K562 (cell line): Measurements from ENCODE around the gene KLHL12. TPM values are rescaled to one million over a fixed set of nuclear protein-coding genes. Genes with fewer than 3 reads are reported as not detected.
A peak's percentile ranks its signal among the peaks of the same experiment; 100 is the strongest.

Experiments used
- ARID1B ChIP-seq: fragments of 450-650 bp; IDR thresholded peaks from 2 replicates; pipeline ENCODE4 v1.6.1; 2016; ENCODE audit warnings: antibody characterized with exemption, mild to moderate bottlenecking, inconsistent platforms
- ARID3A ChIP-seq: IDR thresholded peaks from 2 replicates; pipeline ENCODE4 v1.6.1; 2012; ENCODE audit warnings: low read depth, low read length, improper control_type of control experiment, borderline replicate concordance
- ATF4 ChIP-seq: fragments of 450-650 bp; formaldehyde crosslinking; IDR thresholded peaks from 2 replicates; pipeline ENCODE4 v1.4.0; 2022; ENCODE audit warnings: mild to moderate bottlenecking, moderate library complexity
- CBX1 ChIP-seq: sonication (generic); IDR thresholded peaks from 2 replicates; pipeline ENCODE4 v1.6.1; 2016; ENCODE audit warnings: antibody characterized with exemption, low read depth, mild to moderate bottlenecking
- CBX5 ChIP-seq: IDR thresholded peaks from 2 replicates; pipeline ENCODE4 v1.6.1; 2014; ENCODE audit warnings: low read depth, borderline replicate concordance
- CREB1 ChIP-seq, 2 experiments: sonication (generic) in 1 of 2; formaldehyde crosslinking in 1 of 2; IDR thresholded peaks; 2 replicates each; pipeline versions ENCODE4 v1.6.1 to v1.8.0; 2012 to 2022; ENCODE audit warnings: inconsistent platforms in 1 of 2, mild to moderate bottlenecking in 1 of 2, missing genetic modification reagents in 1 of 2, moderate library complexity in 1 of 2
- ETS2 ChIP-seq: IDR thresholded peaks from 2 replicates; pipeline ENCODE4 v1.6.1; 2016; ENCODE audit warnings: borderline replicate concordance, missing genetic modification characterization, mild to moderate bottlenecking, moderate library complexity, missing compliant biosample characterization; ENCODE audit not compliant: poor library complexity, severe bottlenecking
- FOXA1 ChIP-seq: fragments of 450-650 bp; IDR thresholded peaks from 2 replicates; pipeline ENCODE4 v1.6.1; 2016; ENCODE audit warnings: mild to moderate bottlenecking, borderline replicate concordance
- FOXK2 ChIP-seq, 2 experiments: fragments of 450-650 bp; IDR thresholded peaks in 1 of 2; conservative IDR thresholded peaks in 1 of 2; 2 replicates each; pipeline ENCODE4 v1.6.1; 2016; ENCODE audit warnings: low read depth in 2 of 2, mild to moderate bottlenecking in 1 of 2
- HDGF ChIP-seq: fragments of 450-650 bp; IDR thresholded peaks from 2 replicates; pipeline ENCODE4 v1.6.1; 2016
- HES1 ChIP-seq: fragments of 450-650 bp; IDR thresholded peaks from 2 replicates; pipeline ENCODE4 v1.6.1; 2016; ENCODE audit warnings: low read depth, mild to moderate bottlenecking, moderate library complexity
- IFI16 ChIP-seq: fragments of 250-450 bp; sonication (Bioruptor Pico); IDR thresholded peaks from 2 replicates; pipeline ENCODE4 v2.1.2; 2022; ENCODE audit warnings: mild to moderate bottlenecking, inconsistent platforms
- MAFG ChIP-seq: fragments of 450-650 bp; conservative IDR thresholded peaks from 2 replicates; pipeline ENCODE4 v1.6.1; 2016; ENCODE audit warnings: missing genetic modification characterization, missing compliant biosample characterization
- MAX ChIP-seq: sonication (generic); formaldehyde crosslinking; IDR thresholded peaks from 2 replicates; pipeline ENCODE4 v1.9.0; 2022; ENCODE audit warnings: mild to moderate bottlenecking, missing genetic modification reagents
- NCOR1 ChIP-seq: fragments of 450-650 bp; IDR thresholded peaks from 2 replicates; pipeline ENCODE4 v1.6.1; 2016; ENCODE audit warnings: mild to moderate bottlenecking, moderate library complexity
- NFIC ChIP-seq: fragments of 450-650 bp; IDR thresholded peaks from 2 replicates; pipeline ENCODE4 v1.6.1; 2017; ENCODE audit warnings: mild to moderate bottlenecking, inconsistent platforms
- NRF1 ChIP-seq, 2 experiments: fragments of 450-650 bp; IDR thresholded peaks in 1 of 2; conservative IDR thresholded peaks in 1 of 2; 2 replicates each; pipeline ENCODE4 v1.6.1; 2014; ENCODE audit warnings: mild to moderate bottlenecking in 2 of 2
- SETDB1 ChIP-seq: IDR thresholded peaks from one replicate; pipeline ENCODE4 v1.6.1; 2012; ENCODE audit warnings: low read length, control low read depth, inconsistent platforms
- SREBF2 ChIP-seq: sonication (generic); formaldehyde crosslinking; IDR thresholded peaks from 2 replicates; pipeline ENCODE4 v1.4.0; 2020; ENCODE audit warnings: mild to moderate bottlenecking, missing genetic modification reagents
- SRF ChIP-seq, 2 experiments: fragments of 250-450, 450-650 bp in 1 of 2; sonication (Bioruptor Pico) in 1 of 2; sonication (generic) in 1 of 2; formaldehyde crosslinking; IDR thresholded peaks; 2 replicates each; pipeline versions ENCODE4 v1.5.0 to v1.5.1; 2020 to 2022; ENCODE audit warnings: mild to moderate bottlenecking in 1 of 2, missing genetic modification reagents in 1 of 2
- TAF9B ChIP-seq: fragments of 450-650 bp; IDR thresholded peaks from 2 replicates; pipeline ENCODE4 v1.6.1; 2018; ENCODE audit warnings: mild to moderate bottlenecking; ENCODE audit not compliant: partially characterized antibody
- TBL1XR1 ChIP-seq, 2 experiments: IDR thresholded peaks; 2 replicates each; pipeline ENCODE4 v1.6.1; 2012; ENCODE audit warnings: improper control_type of control experiment in 2 of 2, low read length in 2 of 2, mild to moderate bottlenecking in 1 of 2
- ZBTB26 ChIP-seq: fragments of 450-650 bp; formaldehyde crosslinking; IDR thresholded peaks from 2 replicates; pipeline ENCODE4 v1.4.0; 2022; ENCODE audit warnings: missing genetic modification characterization
- ZNF766 ChIP-seq: fragments of 200-800 bp; sonication (Bioruptor generic); conservative IDR thresholded peaks from 2 replicates; pipeline ENCODE4 v1.6.1; 2016; ENCODE audit warnings: missing genetic modification characterization, missing compliant biosample characterization
- polyA plus RNA-seq, 8 experiments: library from polyadenylated mRNA; depleted of rRNA in 4 of 8; stranded (reverse) in 5 of 8; unstranded in 3 of 8; fragments of >200 nt; fragmentation: Nextera tagmentation in 2 of 8; fragmentation: Illumina TruSeq in 1 of 8; extraction: Ambion mirVana in 2 of 8; extraction: Trizol in 1 of 8; gene quantifications; 2 replicates each; pipeline versions ENCODE4 v1.2.1 to v1.2.3, GENCODE V29; 2011 to 2014; ENCODE audit warnings: inconsistent platforms in 1 of 8, missing spikeins in 1 of 8
- total RNA-seq, 7 experiments: library from RNA; depleted of rRNA in 6 of 7; stranded (reverse); fragments of >200 nt in 6 of 7; fragmentation: Illumina TruSeq in 2 of 7; extraction: Trizol in 2 of 7; gene quantifications; 2 replicates each; pipeline versions ENCODE4 v1.2.1 to v1.2.3, GENCODE V29; 2011 to 2021; ENCODE audit warnings: low replicate concordance in 1 of 7

KLHL12 gene
- total and polyA plus RNA-seq, 9 of the 15 experiments (the other 6 are each of a cell fraction or from before 2014, with no cell fraction given) = 23.1 to 85.1 (median 35.0) TPM

GRCh38 chr1:202938287-202938925 lies 11.4 kb upstream of the KLHL12 start (continued):
- TF ChIP-seq TBL1XR1 (IDR thresholded peaks at IDR 0.05; ENCODE audit: low read length in 2 of 2) = peak in 1 of 2 experiments; percentile 58; a peak in 1 of 4 replicates
- no peak for TF ChIP-seq SREBF2 (CRISPR knock-in tag)
- no peak for TF ChIP-seq FOXA1
- TF ChIP-seq TAF9B = peak; percentile 40
- TF ChIP-seq HES1 = 0 out of 2 replicates have a peak, but pooled peaks have one; percentile 48
- peak; percentile 27 to 53; a peak in 1 of 4 replicates for TF ChIP-seq FOXK2 (conservative IDR thresholded peaks at IDR 0.05 in 1 of 2, IDR thresholded peaks at IDR 0.05 in 1 of 2; ENCODE audit: low read depth in 2 of 2)
- no peak for TF ChIP-seq MAFG (tag)
- TF ChIP-seq IFI16 (CRISPR knock-in tag) = no peak
- no peak for TF ChIP-seq ETS2 (tag)
- peak; percentile 42; the same call in 1 of the 2 replicates for TF ChIP-seq NFIC
- TF ChIP-seq NCOR1 = peak; percentile 63
- TF ChIP-seq MAX (CRISPR knock-in tag) = no peak
- no peak for TF ChIP-seq HDGF
- TF ChIP-seq ARID3A = peak; percentile 78; the same call in 1 of the 2 replicates
- TF ChIP-seq SRF (CRISPR knock-in tag; IDR thresholded peaks at IDR 0.05) = 0 out of 4 replicates have a peak, but pooled peaks of 1 of the 2 experiments have one; percentile 56
- peak; percentile 90 for TF ChIP-seq ZNF766 (CRISPR knock-in tag)
- TF ChIP-seq CREB1 (IDR thresholded peaks at IDR 0.05) = no peak
- TF ChIP-seq CREB1 (CRISPR knock-in tag; IDR thresholded peaks at IDR 0.05) = no peak
- peak; percentile 89 for TF ChIP-seq ARID1B
- TF ChIP-seq ATF4 (CRISPR knock-in tag) = peak; percentile 29; the same call in 1 of the 2 replicates
- no peak for TF ChIP-seq CBX1
- TF ChIP-seq ZBTB26 (CRISPR knock-in tag) = no peak
- TF ChIP-seq NRF1 (conservative IDR thresholded peaks at IDR 0.05 in 1 of 2, IDR thresholded peaks at IDR 0.05 in 1 of 2) = 0 out of 4 replicates have a peak, but pooled peaks of 1 of the 2 experiments have one; percentile 19
- no peak for TF ChIP-seq SETDB1
- TF ChIP-seq CBX5 = no peak
